OCI-LY7 (cell line): ENCODE measurements around the gene FAM118A.

Source experiments
- EZH2phosphoT487 ChIP-seq: fragments of 200-600 bp; sonication (generic); IDR thresholded peaks from 2 replicates; pipeline ENCODE4 v1.6.1; 2018; ENCODE audit warnings: low read depth, borderline replicate concordance, mild to moderate bottlenecking, mixed run types, antibody characterized with exemption, low read length, moderate library complexity, mixed read lengths
- TF ChIP-seq, protein P1 (sequence below): fragments of 200-600 bp; sonication (generic); conservative IDR thresholded peaks from 2 replicates; pipeline ENCODE4 v1.5.1; 2014; ENCODE audit warnings: mild to moderate bottlenecking, antibody characterized with exemption, low read length, moderate library complexity, mixed read lengths

- TF ChIP-seq, protein P1, sequence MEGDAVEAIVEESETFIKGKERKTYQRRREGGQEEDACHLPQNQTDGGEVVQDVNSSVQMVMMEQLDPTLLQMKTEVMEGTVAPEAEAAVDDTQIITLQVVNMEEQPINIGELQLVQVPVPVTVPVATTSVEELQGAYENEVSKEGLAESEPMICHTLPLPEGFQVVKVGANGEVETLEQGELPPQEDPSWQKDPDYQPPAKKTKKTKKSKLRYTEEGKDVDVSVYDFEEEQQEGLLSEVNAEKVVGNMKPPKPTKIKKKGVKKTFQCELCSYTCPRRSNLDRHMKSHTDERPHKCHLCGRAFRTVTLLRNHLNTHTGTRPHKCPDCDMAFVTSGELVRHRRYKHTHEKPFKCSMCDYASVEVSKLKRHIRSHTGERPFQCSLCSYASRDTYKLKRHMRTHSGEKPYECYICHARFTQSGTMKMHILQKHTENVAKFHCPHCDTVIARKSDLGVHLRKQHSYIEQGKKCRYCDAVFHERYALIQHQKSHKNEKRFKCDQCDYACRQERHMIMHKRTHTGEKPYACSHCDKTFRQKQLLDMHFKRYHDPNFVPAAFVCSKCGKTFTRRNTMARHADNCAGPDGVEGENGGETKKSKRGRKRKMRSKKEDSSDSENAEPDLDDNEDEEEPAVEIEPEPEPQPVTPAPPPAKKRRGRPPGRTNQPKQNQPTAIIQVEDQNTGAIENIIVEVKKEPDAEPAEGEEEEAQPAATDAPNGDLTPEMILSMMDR = no peak
- TF ChIP-seq EZH2phosphoT487 = no peak
Measured at GRCh38 chr22:45341498-45341897, 31.8 kb downstream of the FAM118A start.
